ENCODE measurements around the gene KRTAP3-1. TPM values are rescaled to one million over a fixed set of nuclear protein-coding genes. Genes with fewer than 3 reads are reported as not detected.
"Not testable (repeated sequence)": the region's sequence is repeated elsewhere in the genome, so short reads cannot be mapped to it uniquely, and the experiment has no call there.

The KRTAP3-1 gene
- total RNA-seq, 1 experiment from 2014 or later, result not detected

DNA sequence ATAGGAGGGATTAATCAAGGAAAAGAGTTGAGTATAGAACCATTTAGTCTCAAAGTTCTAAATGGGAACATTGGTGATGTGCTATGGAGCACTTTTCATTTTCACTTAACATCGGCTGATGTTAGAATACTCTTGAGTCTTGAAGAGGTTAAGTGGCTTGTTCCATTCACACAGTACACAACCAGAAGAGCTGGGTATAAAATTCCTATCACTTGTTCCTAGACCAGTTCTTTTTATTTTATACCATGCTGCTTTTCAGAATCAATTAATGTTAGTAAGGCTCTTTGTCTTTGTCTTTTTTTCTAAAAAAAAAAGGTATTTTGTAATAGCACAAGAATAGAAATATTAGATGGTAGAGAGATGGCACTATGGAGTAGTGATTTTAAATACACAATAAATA, 34.0 kb upstream of the KRTAP3-1 start:
- H3K27me3 Mint-ChIP-seq (ENCODE audit: low read depth), result no peaks in the 10 kb centered on the region
- TF ChIP-seq, protein P1, sequence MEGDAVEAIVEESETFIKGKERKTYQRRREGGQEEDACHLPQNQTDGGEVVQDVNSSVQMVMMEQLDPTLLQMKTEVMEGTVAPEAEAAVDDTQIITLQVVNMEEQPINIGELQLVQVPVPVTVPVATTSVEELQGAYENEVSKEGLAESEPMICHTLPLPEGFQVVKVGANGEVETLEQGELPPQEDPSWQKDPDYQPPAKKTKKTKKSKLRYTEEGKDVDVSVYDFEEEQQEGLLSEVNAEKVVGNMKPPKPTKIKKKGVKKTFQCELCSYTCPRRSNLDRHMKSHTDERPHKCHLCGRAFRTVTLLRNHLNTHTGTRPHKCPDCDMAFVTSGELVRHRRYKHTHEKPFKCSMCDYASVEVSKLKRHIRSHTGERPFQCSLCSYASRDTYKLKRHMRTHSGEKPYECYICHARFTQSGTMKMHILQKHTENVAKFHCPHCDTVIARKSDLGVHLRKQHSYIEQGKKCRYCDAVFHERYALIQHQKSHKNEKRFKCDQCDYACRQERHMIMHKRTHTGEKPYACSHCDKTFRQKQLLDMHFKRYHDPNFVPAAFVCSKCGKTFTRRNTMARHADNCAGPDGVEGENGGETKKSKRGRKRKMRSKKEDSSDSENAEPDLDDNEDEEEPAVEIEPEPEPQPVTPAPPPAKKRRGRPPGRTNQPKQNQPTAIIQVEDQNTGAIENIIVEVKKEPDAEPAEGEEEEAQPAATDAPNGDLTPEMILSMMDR (conservative IDR thresholded peaks at IDR 0.05), result no peak
- WGBS (ENCODE audit: extremely low coverage, insufficient read length, low lambda C conversion rate), result no CpG with 5 or more reads among the region's 1 CpG
- H3K27ac Mint-ChIP-seq, result no peak overlapping the region
- no peaks in the 10 kb centered on the region; a peak in 2 of 5 replicates for H3K9me3 Mint-ChIP-seq
- Histone ChIP-seq H2AK5ac (ENCODE audit: insufficient read length, low read length) (no peak overlapping the region), H2BK20ac (ENCODE audit: low read depth, low read length, poor library complexity, severe bottlenecking) (no peak overlapping the region), H3K23me2 (ENCODE audit: insufficient read length, low read depth, low read length, poor library complexity, severe bottlenecking) (no peaks in the 10 kb centered on the region), H2BK12ac (ENCODE audit: insufficient read length, low read depth, low read length) (no peak overlapping the region), H3K14ac (ENCODE audit: insufficient read depth, low read length) (no peak overlapping the region), H4K8ac (replicated peaks; ENCODE audit: insufficient read length, low read depth, low read length) (no peak overlapping the region), H3K18ac (ENCODE audit: insufficient read length, low read depth, low read length) (no peak overlapping the region), H3K4me2 (ENCODE audit: insufficient read depth, insufficient read length, low read length) (no peak overlapping the region), H3K27me3 (ENCODE audit: insufficient read depth, low read length) (no peaks in the 10 kb centered on the region), H3K56ac (ENCODE audit: insufficient read length, low read depth, low read length) (no peak overlapping the region), H3K79me2 (ENCODE audit: insufficient read depth, low read length) (no peaks in the 10 kb centered on the region), H3K4me1 (ENCODE audit: insufficient read depth, low read length) (no peaks in the 10 kb centered on the region; the same call in 1 of the 2 replicates), H4K91ac (ENCODE audit: insufficient read length, low read depth, low read length) (no peak overlapping the region), H4K20me1 (ENCODE audit: control insufficient read depth, insufficient read depth, insufficient read length) (no peaks in the 10 kb centered on the region), H4K5ac (ENCODE audit: insufficient read length, low read depth, low read length) (no peak overlapping the region), H3K23ac (ENCODE audit: insufficient read length, low read depth, low read length) (no peak overlapping the region), H3K9ac (ENCODE audit: extremely low read depth, insufficient read length, low read length) (no peak overlapping the region), H2BK120ac (ENCODE audit: low read depth, low read length, poor library complexity, severe bottlenecking) (no peak overlapping the region), H3K9me3 (ENCODE audit: control insufficient read depth, low read depth, low read length) (no peaks in the 10 kb centered on the region), H3K27ac (ENCODE audit: insufficient read length, low read depth, low read length) (no peak overlapping the region), H2BK15ac (ENCODE audit: low read depth, low read length) (no peak overlapping the region), H2AFZ (ENCODE audit: low read length) (no peak overlapping the region), H3K79me1 (ENCODE audit: insufficient read depth, low read depth, low read length, poor library complexity, severe bottlenecking) (no peaks in the 10 kb centered on the region), H2BK5ac (ENCODE audit: insufficient read length, low read length) (no peak overlapping the region), H3T11ph (ENCODE audit: low read length) (no peak overlapping the region), H3K4ac (ENCODE audit: low read depth, low read length) (no peak overlapping the region)
- no peak overlapping the region for H3K4me3 Mint-ChIP-seq
- no peak for DNase-seq
- H3K36me3 Mint-ChIP-seq (ENCODE audit: insufficient read depth in 1 of 3, low read depth in 3 of 3), result no peaks in the 10 kb centered on the region; a peak in 1 of 7 replicates
- H3K4me1 Mint-ChIP-seq, result peaks cover 23 to 26% of the 10 kb centered on the region in 2 experiments

DNA sequence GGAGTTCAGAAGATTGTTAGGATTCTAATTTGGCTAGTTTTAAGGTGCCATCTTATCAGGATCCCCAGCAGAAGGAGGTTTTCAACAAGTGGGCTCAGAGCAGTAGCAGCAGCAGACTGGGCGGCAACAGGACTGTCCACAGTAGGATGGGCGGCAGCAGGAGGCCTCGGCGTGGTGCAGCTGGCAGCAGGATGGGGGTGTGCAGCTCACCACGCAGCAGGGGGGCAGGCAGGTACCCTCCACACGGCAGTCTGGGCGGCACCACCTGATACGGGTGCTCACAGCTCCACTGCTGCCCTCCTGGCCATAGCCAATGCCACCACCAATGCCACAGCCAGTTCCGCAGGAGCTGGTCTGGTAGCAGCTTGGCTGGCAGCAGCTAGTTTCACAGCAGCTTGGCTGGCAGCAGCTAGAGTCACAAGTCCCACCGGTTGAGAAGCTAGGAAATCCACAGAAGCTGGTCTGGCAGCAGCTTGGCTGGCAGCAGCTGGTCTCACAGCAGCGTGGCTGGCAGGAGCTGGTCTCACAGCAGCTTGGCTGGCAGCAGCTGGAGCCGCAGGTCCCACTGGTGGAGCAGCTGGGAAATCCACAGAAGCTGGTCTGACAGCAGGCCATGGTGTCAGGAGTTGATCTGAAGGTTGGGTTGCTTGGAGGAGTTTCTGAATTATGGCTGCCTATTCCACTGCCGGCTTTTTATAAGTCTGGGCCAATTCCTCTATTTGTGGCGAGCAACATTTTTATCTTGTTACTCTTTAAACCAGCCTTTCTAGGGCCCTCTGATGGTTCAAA, 32.0 kb upstream of the KRTAP3-1 start, which contains the start of gene KRTAP1-1:
TSS of gene KRTAP1-1 (minus strand) at position 668 of the 789 bp plus-strand sequence. CDS start at position 615, 53 bp downstream.
- not testable (repeated sequence) for H3K27ac Mint-ChIP-seq; H3K36me3 Mint-ChIP-seq (ENCODE audit: insufficient read depth in 1 of 3, low read depth in 3 of 3); H2BK12ac ChIP-seq (ENCODE audit: insufficient read length, low read depth, low read length); H3K4me3 Mint-ChIP-seq; H2BK15ac ChIP-seq (ENCODE audit: low read depth, low read length); H2BK5ac ChIP-seq (ENCODE audit: insufficient read length, low read length); H3K9ac ChIP-seq (ENCODE audit: extremely low read depth, insufficient read length, low read length); H4K91ac ChIP-seq (ENCODE audit: insufficient read length, low read depth, low read length); H2AFZ ChIP-seq (ENCODE audit: low read length); H2BK120ac ChIP-seq (ENCODE audit: low read depth, low read length, poor library complexity, severe bottlenecking); H3T11ph ChIP-seq (ENCODE audit: low read length); H3K9me3 Mint-ChIP-seq; H3K4me1 ChIP-seq (ENCODE audit: insufficient read depth, low read length); H4K8ac ChIP-seq (replicated peaks; ENCODE audit: insufficient read length, low read depth, low read length); DNase-seq; H3K4ac ChIP-seq (ENCODE audit: low read depth, low read length); H2AK5ac ChIP-seq (ENCODE audit: insufficient read length, low read length); H3K23me2 ChIP-seq (ENCODE audit: insufficient read length, low read depth, low read length, poor library complexity, severe bottlenecking); H3K23ac ChIP-seq (ENCODE audit: insufficient read length, low read depth, low read length); H3K56ac ChIP-seq (ENCODE audit: insufficient read length, low read depth, low read length); H3K27me3 Mint-ChIP-seq (ENCODE audit: low read depth); H3K79me2 ChIP-seq (ENCODE audit: insufficient read depth, low read length); H3K79me1 ChIP-seq (ENCODE audit: insufficient read depth, low read depth, low read length, poor library complexity, severe bottlenecking); H3K18ac ChIP-seq (ENCODE audit: insufficient read length, low read depth, low read length); H2BK20ac ChIP-seq (ENCODE audit: low read depth, low read length, poor library complexity, severe bottlenecking); H3K27ac ChIP-seq (ENCODE audit: insufficient read length, low read depth, low read length); H3K27me3 ChIP-seq (ENCODE audit: insufficient read depth, low read length); H3K9me3 ChIP-seq (ENCODE audit: control insufficient read depth, low read depth, low read length); H4K5ac ChIP-seq (ENCODE audit: insufficient read length, low read depth, low read length); H4K20me1 ChIP-seq (ENCODE audit: control insufficient read depth, insufficient read depth, insufficient read length); H3K4me2 ChIP-seq (ENCODE audit: insufficient read depth, insufficient read length, low read length)
- peaks cover 33 to 34% of the 10 kb centered on the region in 2 experiments for H3K4me1 Mint-ChIP-seq
- H3K14ac ChIP-seq (ENCODE audit: insufficient read depth, low read length), result 0 out of 2 replicates have a peak within 1 kb of the TSS, but pooled peaks have one; percentile 71
- WGBS (ENCODE audit: extremely low coverage, insufficient read length, low lambda C conversion rate), result no CpG with 5 or more reads among the region's 14 CpGs

Data from H9 (cell line).